NB4 (cell line): ENCODE data around the gene ANKRD12.

Experiments used
- DNase-seq: peaks from one replicate; pipeline ENCODE4 v3.0.0; 2010; ENCODE audit warnings: low read depth
- H3K4me3 ChIP-seq: one replicate; pipeline ENCODE4 v1.5.1; 2011; ENCODE audit warnings: mild to moderate bottlenecking, low read depth, low read length, moderate library complexity
- CTCF ChIP-seq: IDR thresholded peaks from one replicate; pipeline ENCODE4 v1.5.1; 2012; ENCODE audit warnings: low read depth, low read length
- MAX ChIP-seq: IDR thresholded peaks from 2 replicates; pipeline ENCODE4 v1.6.1; 2011; ENCODE audit warnings: low read depth, low read length
- MYC ChIP-seq: IDR thresholded peaks from 2 replicates; pipeline ENCODE4 v1.6.1; 2011; ENCODE audit warnings: low read depth, low read length
- POLR2A ChIP-seq: IDR thresholded peaks from 2 replicates; pipeline ENCODE4 v1.6.1; 2011; ENCODE audit warnings: mild to moderate bottlenecking; ENCODE audit not compliant: insufficient read length; ENCODE audit errors: extremely low read depth

ANKRD12 gene

GRCh38 chr18:9329471-9329870 lies 192.9 kb downstream of the ANKRD12 start:
- no peak overlapping the region for H3K4me3 ChIP-seq
- TF ChIP-seq MAX (no peak), MYC (no peak), POLR2A (no peak), CTCF (no peak)
- no peak for DNase-seq

- H3K4me3 ChIP-seq, result no peak overlapping the region
- TF ChIP-seq MYC, result no peak
- no peak for TF ChIP-seq CTCF
- TF ChIP-seq MAX, result no peak
- no peak for TF ChIP-seq POLR2A
- no peak for DNase-seq
Measured at GRCh38 chr18:9330419-9330818, 193.8 kb downstream of the ANKRD12 start.

- TF ChIP-seq MYC, result no peak
- no peak for TF ChIP-seq CTCF
- TF ChIP-seq POLR2A, result no peak
- no peak for TF ChIP-seq MAX
- DNase-seq, result no peak
- peak overlapping the region; percentile 55 for H3K4me3 ChIP-seq
Measured at GRCh38 chr18:9333441-9334328, 197.1 kb downstream of the ANKRD12 start.

- DNase-seq, result peak; percentile 96
- H3K4me3 ChIP-seq, result peak within 1 kb of the TSS; percentile 72
- peak; percentile 17 for TF ChIP-seq POLR2A
- TF ChIP-seq MYC, result 0 out of 2 replicates have a peak, but pooled peaks have one; percentile 15
- peak; percentile 7 for TF ChIP-seq CTCF
- no peak for TF ChIP-seq MAX
Measured at GRCh38 chr18:9334329-9334972, 197.9 kb downstream of the ANKRD12 start, which contains the start of gene TWSG1. Gene TWSG1, plus strand, starts transcription at chr18:9334773. Its CDS starts 2,457 bp downstream, at chr18:9337230.

GRCh38 chr18:9334973-9335696 lies 198.6 kb downstream of the ANKRD12 start:
- peak; percentile 60 for DNase-seq
- H3K4me3 ChIP-seq, result peak overlapping the region; percentile 72

More at GRCh38 chr18:9334973-9335696, 198.6 kb downstream of the ANKRD12 start:
- TF ChIP-seq MAX, result no peak
- no peak for TF ChIP-seq CTCF
- TF ChIP-seq POLR2A, result no peak
- no peak for TF ChIP-seq MYC
